GM10248 (cell line): ENCODE data around the gene STK32C.

Experiments
- CTCF ChIA-PET: fragments of 300-600 bp; sonication (Branson Sonifier 250); formaldehyde crosslinking; extraction: SDS; loops from one replicate; lab custom pipeline; 2021; ENCODE audit warnings: antibody characterized with exemption; lab: Yijun Ruan, JAX
- POLR2A ChIA-PET: fragments of 350-650 bp; sonication (Branson Sonifier 250); formaldehyde crosslinking; extraction: SDS; loops from one replicate; lab custom pipeline; 2020; ENCODE audit warnings: antibody characterized with exemption; lab: Yijun Ruan, JAX
- DNase-seq: peaks from one replicate; pipeline ENCODE4 v3.0.0; 2012; ENCODE audit errors: extremely low spot score
- TF ChIP-seq, protein P1 (sequence below): IDR thresholded peaks from 2 replicates; pipeline ENCODE4 v1.5.1; 2012; ENCODE audit warnings: mild to moderate bottlenecking, low read depth; ENCODE audit errors: extremely low read depth, missing control alignments, control extremely low read depth

STK32C gene

DNA sequence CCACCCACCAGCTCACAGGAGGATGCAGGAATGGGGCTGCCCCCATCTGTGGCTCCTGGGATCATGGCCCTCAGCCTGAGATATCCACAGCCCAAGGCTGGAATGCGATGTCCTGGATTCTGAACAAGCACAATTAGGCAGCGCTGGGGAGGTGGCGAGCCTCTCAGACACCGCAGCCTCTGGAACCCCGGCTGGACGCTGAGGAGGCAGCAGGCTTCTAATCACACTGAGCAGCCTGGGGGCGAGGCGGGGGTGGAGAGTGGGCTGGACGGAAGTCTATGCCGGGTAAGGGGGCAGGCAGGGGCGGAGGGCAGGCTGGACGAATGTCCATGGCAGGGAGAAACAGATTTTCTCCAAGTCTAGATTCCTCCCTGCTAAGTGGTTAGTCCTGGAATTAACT is 64.6 kb downstream of the STK32C start:
- TF ChIP-seq, protein P1, sequence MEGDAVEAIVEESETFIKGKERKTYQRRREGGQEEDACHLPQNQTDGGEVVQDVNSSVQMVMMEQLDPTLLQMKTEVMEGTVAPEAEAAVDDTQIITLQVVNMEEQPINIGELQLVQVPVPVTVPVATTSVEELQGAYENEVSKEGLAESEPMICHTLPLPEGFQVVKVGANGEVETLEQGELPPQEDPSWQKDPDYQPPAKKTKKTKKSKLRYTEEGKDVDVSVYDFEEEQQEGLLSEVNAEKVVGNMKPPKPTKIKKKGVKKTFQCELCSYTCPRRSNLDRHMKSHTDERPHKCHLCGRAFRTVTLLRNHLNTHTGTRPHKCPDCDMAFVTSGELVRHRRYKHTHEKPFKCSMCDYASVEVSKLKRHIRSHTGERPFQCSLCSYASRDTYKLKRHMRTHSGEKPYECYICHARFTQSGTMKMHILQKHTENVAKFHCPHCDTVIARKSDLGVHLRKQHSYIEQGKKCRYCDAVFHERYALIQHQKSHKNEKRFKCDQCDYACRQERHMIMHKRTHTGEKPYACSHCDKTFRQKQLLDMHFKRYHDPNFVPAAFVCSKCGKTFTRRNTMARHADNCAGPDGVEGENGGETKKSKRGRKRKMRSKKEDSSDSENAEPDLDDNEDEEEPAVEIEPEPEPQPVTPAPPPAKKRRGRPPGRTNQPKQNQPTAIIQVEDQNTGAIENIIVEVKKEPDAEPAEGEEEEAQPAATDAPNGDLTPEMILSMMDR, result no peak
- ChIA-PET CTCF (no interaction called here), POLR2A (no interaction called here)
- DNase-seq, result no peak

DNA sequence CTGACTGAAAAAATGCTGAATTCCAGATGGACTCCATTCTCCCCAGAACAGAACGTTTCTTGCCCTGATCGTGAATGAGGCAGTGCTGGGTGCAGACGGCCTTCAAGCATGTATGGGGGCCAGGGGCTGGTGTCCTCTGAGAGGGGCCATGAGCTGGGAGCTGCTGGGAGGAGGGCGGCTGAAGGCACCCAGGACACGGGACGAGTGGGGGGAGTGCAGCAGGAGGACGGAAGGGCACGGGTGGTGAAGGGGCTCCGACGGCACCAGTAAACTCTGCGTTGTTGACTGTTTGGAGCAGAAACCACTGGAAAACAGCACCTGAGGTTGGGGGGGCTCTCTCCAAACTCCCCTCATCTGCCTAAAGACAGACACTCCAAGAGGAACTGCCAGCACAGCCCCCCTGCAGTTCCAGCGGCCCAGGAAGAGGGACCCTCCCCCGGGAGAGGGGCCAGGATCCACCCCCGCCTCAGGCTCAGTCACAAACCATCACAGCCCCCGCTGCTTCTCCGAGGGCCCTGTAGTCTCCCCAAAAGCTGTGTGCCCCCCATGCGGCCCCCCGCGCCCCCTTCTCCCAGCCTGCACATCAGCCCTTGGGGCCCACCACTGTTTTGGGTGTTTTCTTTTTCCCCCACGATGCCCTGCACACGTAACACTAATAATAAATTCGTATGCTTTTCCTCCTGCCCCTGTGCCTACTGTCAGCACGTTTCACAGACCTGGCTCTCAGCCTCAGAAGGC is 65.5 kb downstream of the STK32C start:
- CTCF ChIA-PET, result no interaction called here
- TF ChIP-seq, protein P1, result no peak
- DNase-seq, result no peak
- POLR2A ChIA-PET, result interaction anchor here (0.6 kb wide), 1 partner anchor 21 kb away, joined by 4 read pairs; no protein-coding TSS in a partner anchor

DNA sequence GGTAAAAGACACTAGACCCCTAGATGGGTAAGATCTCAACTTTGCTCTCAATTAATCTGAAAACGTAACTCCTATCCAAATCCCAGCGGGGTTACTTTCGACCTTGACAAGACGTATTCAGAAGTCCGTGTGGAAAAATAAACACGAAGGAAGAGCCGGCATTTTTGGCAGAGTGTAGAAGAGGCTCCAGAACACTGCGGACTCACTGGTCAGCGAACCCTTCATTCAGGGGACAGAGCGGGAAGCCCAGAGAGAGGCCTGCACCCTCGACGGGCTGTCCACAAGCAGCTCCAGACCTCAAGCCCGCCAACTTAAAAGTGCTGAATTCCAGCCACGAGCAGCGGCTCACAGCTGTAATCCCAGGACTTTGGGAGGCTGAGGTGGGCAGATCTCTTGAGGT is 66.3 kb downstream of the STK32C start:
- CTCF ChIA-PET, result no interaction called here
- DNase-seq, result no peak
- POLR2A ChIA-PET, result no interaction called here
- TF ChIP-seq, protein P1, result no peak

DNA sequence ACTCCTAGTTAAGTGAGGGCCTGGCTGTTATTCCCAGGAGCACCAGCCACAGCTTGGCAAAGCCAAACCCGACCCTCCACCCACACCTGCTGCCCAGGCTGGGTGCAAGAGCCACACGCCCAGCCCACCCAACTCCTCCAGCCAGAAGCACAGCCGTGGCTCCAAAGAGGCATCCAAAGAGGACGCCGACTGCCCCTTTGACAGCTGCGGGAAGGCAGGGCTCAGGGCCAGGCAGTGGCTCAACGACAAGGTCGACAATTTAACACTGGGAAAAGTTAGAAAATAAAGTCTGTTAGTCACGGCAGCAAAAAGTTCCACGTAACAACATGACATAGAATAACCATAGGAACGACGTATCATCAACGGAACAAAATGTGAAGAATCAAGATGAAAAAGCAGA is 66.7 kb downstream of the STK32C start:
- CTCF ChIA-PET, result no interaction called here

DNA sequence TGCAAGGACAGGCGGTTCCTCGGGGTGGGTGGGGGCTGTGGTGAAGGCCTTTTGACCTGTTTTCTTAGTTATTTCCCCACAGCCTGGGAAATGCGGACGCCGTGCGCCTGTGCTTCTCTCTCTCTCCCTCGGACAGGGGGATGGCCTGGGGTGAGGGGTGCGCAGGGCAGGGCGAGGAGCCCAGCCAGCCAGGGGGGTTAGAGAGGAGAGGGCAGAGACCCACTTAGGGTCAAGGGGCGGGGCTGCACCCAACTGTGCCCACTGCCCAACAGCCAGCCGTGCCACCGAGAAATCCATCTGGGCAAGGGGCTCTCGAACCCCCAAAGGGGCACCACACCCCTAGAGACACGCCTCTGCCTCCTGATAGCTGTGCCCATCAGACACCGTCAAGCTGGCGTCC is 67.2 kb downstream of the STK32C start:
- CTCF ChIA-PET, result no interaction called here
- POLR2A ChIA-PET, result no interaction called here
- TF ChIP-seq, protein P1, result no peak
- no peak for DNase-seq

More for the DNA sequence above, 66.7 kb downstream of the STK32C start:
- no peak for DNase-seq
- TF ChIP-seq, protein P1, result no peak
- POLR2A ChIA-PET, result no interaction called here

DNA sequence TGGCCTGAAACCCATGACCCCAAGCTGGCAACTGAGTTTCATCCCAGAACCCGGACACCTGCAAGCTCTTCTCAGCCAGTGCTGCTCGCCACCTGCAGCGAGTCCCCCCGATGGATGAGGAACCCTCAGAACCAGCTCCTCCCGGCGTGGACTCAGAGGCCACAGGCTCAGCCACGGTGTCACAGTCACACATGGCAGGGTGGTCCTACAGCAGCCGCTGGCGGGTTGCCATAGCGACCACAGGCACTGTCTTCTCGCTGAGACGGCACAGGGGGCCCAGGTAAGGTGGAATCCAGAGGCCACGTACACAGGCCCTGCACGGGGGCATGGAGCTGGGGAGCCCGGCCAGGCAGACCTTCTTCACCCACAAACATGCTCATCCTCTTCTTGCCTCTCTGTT is 67.6 kb downstream of the STK32C start:
- DNase-seq, result no peak
- POLR2A ChIA-PET, result no interaction called here
- CTCF ChIA-PET, result interaction anchor here (0.9 kb wide), 1 partner anchor 21 kb away, joined by 3 read pairs; no protein-coding TSS in a partner anchor
- TF ChIP-seq, protein P1, result no peak
